Measurements from ENCODE around the gene ZPBP2. TPM values are rescaled to one million over a fixed set of nuclear protein-coding genes. Genes with fewer than 3 reads are reported as not detected.

Gene ZPBP2
- total and polyA plus RNA-seq, 2 of the 13 experiments (the other 11 are each of a cell fraction or from before 2014, with no cell fraction given): not detected

GRCh38 chr17:39916918-39917317, 48.9 kb downstream of the ZPBP2 start (continued):
- TF ChIP-seq U2AF2 (IDR thresholded peaks at IDR 0.05; ENCODE audit: low read depth, low read length) (no peak), TEAD3 (CRISPR knock-in tag; optimal IDR thresholded peaks at IDR 0.05; ENCODE audit: borderline replicate concordance) (peak; percentile 72), ZNF792 (CRISPR knock-in tag; IDR thresholded peaks at IDR 0.05) (0 out of 2 replicates have a peak, but pooled peaks have one; percentile 16), HNF4G (IDR thresholded peaks at IDR 0.05; ENCODE audit: borderline replicate concordance, low read depth, low read length) (no peak), HNF4G (CRISPR knock-in tag; IDR thresholded peaks at IDR 0.05; ENCODE audit: borderline replicate concordance, low read depth) (no peak), CHD4 (IDR thresholded peaks at IDR 0.05; ENCODE audit: borderline replicate concordance, low read length) (no peak), JUN (CRISPR knock-in tag; IDR thresholded peaks at IDR 0.05) (no peak), AKAP8 (CRISPR knock-in tag; IDR thresholded peaks at IDR 0.05) (no peak), RXRB (CRISPR knock-in tag; IDR thresholded peaks at IDR 0.05; ENCODE audit: borderline replicate concordance) (peak; percentile 46; the same call in 1 of the 2 replicates), AHR (CRISPR knock-in tag; IDR thresholded peaks at IDR 0.05) (no peak), MEF2D (CRISPR knock-in tag; IDR thresholded peaks at IDR 0.05) (peak; percentile 43; the same call in 1 of the 2 replicates)
- TF ChIP-seq, protein P1, sequence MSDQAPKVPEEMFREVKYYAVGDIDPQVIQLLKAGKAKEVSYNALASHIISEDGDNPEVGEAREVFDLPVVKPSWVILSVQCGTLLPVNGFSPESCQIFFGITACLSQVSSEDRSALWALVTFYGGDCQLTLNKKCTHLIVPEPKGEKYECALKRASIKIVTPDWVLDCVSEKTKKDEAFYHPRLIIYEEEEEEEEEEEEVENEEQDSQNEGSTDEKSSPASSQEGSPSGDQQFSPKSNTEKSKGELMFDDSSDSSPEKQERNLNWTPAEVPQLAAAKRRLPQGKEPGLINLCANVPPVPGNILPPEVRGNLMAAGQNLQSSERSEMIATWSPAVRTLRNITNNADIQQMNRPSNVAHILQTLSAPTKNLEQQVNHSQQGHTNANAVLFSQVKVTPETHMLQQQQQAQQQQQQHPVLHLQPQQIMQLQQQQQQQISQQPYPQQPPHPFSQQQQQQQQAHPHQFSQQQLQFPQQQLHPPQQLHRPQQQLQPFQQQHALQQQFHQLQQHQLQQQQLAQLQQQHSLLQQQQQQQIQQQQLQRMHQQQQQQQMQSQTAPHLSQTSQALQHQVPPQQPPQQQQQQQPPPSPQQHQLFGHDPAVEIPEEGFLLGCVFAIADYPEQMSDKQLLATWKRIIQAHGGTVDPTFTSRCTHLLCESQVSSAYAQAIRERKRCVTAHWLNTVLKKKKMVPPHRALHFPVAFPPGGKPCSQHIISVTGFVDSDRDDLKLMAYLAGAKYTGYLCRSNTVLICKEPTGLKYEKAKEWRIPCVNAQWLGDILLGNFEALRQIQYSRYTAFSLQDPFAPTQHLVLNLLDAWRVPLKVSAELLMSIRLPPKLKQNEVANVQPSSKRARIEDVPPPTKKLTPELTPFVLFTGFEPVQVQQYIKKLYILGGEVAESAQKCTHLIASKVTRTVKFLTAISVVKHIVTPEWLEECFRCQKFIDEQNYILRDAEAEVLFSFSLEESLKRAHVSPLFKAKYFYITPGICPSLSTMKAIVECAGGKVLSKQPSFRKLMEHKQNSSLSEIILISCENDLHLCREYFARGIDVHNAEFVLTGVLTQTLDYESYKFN (CRISPR knock-in tag; conservative IDR thresholded peaks at IDR 0.05): no peak
- TF ChIP-seq, protein P2, sequence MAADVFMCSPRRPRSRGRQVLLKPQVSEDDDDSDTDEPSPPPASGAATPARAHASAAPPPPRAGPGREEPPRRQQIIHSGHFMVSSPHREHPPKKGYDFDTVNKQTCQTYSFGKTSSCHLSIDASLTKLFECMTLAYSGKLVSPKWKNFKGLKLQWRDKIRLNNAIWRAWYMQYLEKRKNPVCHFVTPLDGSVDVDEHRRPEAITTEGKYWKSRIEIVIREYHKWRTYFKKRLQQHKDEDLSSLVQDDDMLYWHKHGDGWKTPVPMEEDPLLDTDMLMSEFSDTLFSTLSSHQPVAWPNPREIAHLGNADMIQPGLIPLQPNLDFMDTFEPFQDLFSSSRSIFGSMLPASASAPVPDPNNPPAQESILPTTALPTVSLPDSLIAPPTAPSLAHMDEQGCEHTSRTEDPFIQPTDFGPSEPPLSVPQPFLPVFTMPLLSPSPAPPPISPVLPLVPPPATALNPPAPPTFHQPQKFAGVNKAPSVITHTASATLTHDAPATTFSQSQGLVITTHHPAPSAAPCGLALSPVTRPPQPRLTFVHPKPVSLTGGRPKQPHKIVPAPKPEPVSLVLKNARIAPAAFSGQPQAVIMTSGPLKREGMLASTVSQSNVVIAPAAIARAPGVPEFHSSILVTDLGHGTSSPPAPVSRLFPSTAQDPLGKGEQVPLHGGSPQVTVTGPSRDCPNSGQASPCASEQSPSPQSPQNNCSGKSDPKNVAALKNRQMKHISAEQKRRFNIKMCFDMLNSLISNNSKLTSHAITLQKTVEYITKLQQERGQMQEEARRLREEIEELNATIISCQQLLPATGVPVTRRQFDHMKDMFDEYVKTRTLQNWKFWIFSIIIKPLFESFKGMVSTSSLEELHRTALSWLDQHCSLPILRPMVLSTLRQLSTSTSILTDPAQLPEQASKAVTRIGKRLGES (CRISPR knock-in tag; IDR thresholded peaks at IDR 0.05; ENCODE audit: borderline replicate concordance): no peak
- TF ChIP-seq, protein P3, sequence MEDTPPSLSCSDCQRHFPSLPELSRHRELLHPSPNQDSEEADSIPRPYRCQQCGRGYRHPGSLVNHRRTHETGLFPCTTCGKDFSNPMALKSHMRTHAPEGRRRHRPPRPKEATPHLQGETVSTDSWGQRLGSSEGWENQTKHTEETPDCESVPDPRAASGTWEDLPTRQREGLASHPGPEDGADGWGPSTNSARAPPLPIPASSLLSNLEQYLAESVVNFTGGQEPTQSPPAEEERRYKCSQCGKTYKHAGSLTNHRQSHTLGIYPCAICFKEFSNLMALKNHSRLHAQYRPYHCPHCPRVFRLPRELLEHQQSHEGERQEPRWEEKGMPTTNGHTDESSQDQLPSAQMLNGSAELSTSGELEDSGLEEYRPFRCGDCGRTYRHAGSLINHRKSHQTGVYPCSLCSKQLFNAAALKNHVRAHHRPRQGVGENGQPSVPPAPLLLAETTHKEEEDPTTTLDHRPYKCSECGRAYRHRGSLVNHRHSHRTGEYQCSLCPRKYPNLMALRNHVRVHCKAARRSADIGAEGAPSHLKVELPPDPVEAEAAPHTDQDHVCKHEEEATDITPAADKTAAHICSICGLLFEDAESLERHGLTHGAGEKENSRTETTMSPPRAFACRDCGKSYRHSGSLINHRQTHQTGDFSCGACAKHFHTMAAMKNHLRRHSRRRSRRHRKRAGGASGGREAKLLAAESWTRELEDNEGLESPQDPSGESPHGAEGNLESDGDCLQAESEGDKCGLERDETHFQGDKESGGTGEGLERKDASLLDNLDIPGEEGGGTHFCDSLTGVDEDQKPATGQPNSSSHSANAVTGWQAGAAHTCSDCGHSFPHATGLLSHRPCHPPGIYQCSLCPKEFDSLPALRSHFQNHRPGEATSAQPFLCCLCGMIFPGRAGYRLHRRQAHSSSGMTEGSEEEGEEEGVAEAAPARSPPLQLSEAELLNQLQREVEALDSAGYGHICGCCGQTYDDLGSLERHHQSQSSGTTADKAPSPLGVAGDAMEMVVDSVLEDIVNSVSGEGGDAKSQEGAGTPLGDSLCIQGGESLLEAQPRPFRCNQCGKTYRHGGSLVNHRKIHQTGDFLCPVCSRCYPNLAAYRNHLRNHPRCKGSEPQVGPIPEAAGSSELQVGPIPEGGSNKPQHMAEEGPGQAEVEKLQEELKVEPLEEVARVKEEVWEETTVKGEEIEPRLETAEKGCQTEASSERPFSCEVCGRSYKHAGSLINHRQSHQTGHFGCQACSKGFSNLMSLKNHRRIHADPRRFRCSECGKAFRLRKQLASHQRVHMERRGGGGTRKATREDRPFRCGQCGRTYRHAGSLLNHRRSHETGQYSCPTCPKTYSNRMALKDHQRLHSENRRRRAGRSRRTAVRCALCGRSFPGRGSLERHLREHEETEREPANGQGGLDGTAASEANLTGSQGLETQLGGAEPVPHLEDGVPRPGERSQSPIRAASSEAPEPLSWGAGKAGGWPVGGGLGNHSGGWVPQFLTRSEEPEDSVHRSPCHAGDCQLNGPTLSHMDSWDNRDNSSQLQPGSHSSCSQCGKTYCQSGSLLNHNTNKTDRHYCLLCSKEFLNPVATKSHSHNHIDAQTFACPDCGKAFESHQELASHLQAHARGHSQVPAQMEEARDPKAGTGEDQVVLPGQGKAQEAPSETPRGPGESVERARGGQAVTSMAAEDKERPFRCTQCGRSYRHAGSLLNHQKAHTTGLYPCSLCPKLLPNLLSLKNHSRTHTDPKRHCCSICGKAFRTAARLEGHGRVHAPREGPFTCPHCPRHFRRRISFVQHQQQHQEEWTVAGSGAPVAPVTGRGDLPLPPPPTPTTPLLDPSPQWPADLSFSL (CRISPR knock-in tag; IDR thresholded peaks at IDR 0.05): peak; percentile 54; the same call in 1 of the 2 replicates
